Kidney (tissue), 14 donors: ENCODE data around the gene ZNF398. TPM values are rescaled to one million over a fixed set of nuclear protein-coding genes. Genes with fewer than 3 reads are reported as not detected.

Source experiments
- DNase-seq, 5 donors: peaks; one replicate each; pipeline ENCODE4 v3.0.0-alpha.2; 2013 to 2020
- FAIRE-seq: peaks from 2 replicates; lab custom pipeline; 2012; peaks lifted over from hg19 to GRCh38; lab: Jason Lieb, UNC
- H3K27ac ChIP-seq, 2 donors: one replicate each; pipeline ENCODE4 v1.7.0; 2013; ENCODE audit warnings: low read depth in 2 of 2, low read length in 2 of 2, inconsistent platforms in 1 of 2
- H3K27me3 ChIP-seq: one replicate; pipeline ENCODE4 v1.7.1; 2013; ENCODE audit warnings: low read length, inconsistent platforms; ENCODE audit not compliant: control insufficient read depth, insufficient read depth
- H3K36me3 ChIP-seq, 3 donors: one replicate each; pipeline versions ENCODE4 v1.7.0 to v1.7.1; 2013; ENCODE audit warnings: low read length in 3 of 3, control low read depth in 1 of 3, inconsistent platforms in 1 of 3; ENCODE audit not compliant: insufficient read depth in 3 of 3, control insufficient read depth in 2 of 3
- H3K4me1 ChIP-seq, 3 donors: one replicate each; pipeline versions ENCODE4 v1.7.0 to v1.7.1; 2013; ENCODE audit warnings: low read length in 3 of 3, inconsistent platforms in 1 of 3, low read depth in 1 of 3; ENCODE audit not compliant: control insufficient read depth in 2 of 3, insufficient read depth in 2 of 3
- H3K4me3 ChIP-seq, 3 donors: one replicate each; pipeline versions ENCODE4 v1.7.0 to v1.8.1; 2013; ENCODE audit warnings: low read length in 3 of 3, control low read depth in 1 of 3, inconsistent platforms in 1 of 3
- H3K9ac ChIP-seq, 3 donors: one replicate each; pipeline versions ENCODE4 v1.7.0 to v1.7.1; 2013; ENCODE audit warnings: low read length in 3 of 3, control low read depth in 1 of 3, inconsistent platforms in 1 of 3
- H3K9me3 ChIP-seq, 3 donors: one replicate each; pipeline versions ENCODE4 v1.7.0 to v1.7.1; 2013; ENCODE audit warnings: low read length in 3 of 3, control low read depth in 1 of 3, inconsistent platforms in 1 of 3; ENCODE audit not compliant: control insufficient read depth in 2 of 3, insufficient read depth in 1 of 3
- intact Hi-C: fragments of 100-400 bp; cut with DNase I; formaldehyde crosslinking; loops from one replicate; pipeline ENCODE4 v1.11.1; 2022
- polyA plus RNA-seq: library from polyadenylated mRNA; stranded (reverse); fragments of 350-450 nt; fragmentation: Illumina TruSeq; extraction: RNeasy Lipid Tissue Mini Kit (QIAGEN cat#74804); gene quantifications from one replicate; pipeline ENCODE4 v1.2.3, GENCODE V29; 2014; ENCODE audit warnings: low read depth, low replicate concordance; ENCODE audit not compliant: insufficient read depth
- total RNA-seq: library from RNA; stranded (reverse); fragmentation: NEBNext Ultra II Directional; extraction: Animal tissue kit (Norgen Biotek cat#: 25700); gene quantifications from one replicate; pipeline ENCODE4 v1.2.1, GENCODE V29; 2021
- TF ChIP-seq, protein P1 (sequence below): IDR thresholded peaks from 3 replicates; pipeline ENCODE4 v1.5.1; 2012; ENCODE audit warnings: mild to moderate bottlenecking, moderate library complexity, borderline replicate concordance; ENCODE audit not compliant: insufficient read depth; ENCODE audit errors: extremely low read depth
- donor health status: control.
- donor health status: control.
- donor health status: control.
- donor health status: control.
- donor health status: control.
- donor health status: DM: yes; HTN: yes; CAD: no.
- donor health status: Normal renal cell carcinoma (clear cell type).

Gene ZNF398
- total and polyA plus RNA-seq, 2 donors from 2014 or later, result 3.2 to 12.6 TPM

DNA sequence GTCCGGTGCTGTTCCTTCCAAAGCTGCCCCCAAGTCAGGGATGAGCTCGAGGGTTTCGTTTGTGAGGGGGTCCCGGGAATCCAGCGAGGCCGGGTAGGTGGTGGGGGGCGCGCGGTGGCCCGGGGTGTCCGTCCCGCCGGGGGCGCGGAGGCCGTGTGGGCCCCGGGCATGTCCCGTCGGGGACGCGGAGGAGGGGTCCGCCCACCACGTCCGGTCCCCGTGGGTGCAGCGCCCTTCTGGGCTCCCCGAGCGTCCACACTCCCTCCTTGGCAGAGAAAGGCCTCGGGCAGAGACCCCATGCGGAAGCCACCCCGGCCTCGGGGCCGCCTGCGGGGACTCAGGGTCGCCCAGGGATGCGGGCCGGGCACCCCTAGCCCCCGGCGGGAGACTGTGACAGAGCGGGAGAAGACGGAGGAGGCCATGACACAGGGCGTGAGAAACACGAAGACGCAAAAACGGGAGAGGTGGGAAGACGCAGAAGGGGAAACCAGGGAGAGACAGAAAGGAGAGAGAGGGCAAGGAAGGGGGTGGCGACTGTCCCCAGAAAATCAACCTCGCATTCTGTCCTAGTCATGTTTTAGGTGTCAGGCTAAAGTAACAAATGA is 20.5 kb upstream of the ZNF398 start:
- Histone ChIP-seq H3K9ac (peak overlapping the region; percentile 93 to 98 (median 98)), H3K9me3 (peaks cover 0 to 6% (median 0%) of the 10 kb centered on the region in 3 donors), H3K36me3 (peaks cover 0 to 5% (median 0%) of the 10 kb centered on the region in 3 donors), H3K4me3 (peak overlapping the region; percentile 88 to 99 (median 98)), H3K27ac (peak overlapping the region; percentile 95 to 98), H3K27me3 (no peaks in the 10 kb centered on the region), H3K4me1 (peaks cover 0 to 6% (median 5%) of the 10 kb centered on the region in 3 donors)
- no peak for FAIRE-seq
- TF ChIP-seq, protein P1, sequence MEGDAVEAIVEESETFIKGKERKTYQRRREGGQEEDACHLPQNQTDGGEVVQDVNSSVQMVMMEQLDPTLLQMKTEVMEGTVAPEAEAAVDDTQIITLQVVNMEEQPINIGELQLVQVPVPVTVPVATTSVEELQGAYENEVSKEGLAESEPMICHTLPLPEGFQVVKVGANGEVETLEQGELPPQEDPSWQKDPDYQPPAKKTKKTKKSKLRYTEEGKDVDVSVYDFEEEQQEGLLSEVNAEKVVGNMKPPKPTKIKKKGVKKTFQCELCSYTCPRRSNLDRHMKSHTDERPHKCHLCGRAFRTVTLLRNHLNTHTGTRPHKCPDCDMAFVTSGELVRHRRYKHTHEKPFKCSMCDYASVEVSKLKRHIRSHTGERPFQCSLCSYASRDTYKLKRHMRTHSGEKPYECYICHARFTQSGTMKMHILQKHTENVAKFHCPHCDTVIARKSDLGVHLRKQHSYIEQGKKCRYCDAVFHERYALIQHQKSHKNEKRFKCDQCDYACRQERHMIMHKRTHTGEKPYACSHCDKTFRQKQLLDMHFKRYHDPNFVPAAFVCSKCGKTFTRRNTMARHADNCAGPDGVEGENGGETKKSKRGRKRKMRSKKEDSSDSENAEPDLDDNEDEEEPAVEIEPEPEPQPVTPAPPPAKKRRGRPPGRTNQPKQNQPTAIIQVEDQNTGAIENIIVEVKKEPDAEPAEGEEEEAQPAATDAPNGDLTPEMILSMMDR, result no peak
- intact Hi-C loops, result no loop called here
- DNase-seq, result peak in 4 of 5 donors; percentile 53 to 86 (median 66)

DNA sequence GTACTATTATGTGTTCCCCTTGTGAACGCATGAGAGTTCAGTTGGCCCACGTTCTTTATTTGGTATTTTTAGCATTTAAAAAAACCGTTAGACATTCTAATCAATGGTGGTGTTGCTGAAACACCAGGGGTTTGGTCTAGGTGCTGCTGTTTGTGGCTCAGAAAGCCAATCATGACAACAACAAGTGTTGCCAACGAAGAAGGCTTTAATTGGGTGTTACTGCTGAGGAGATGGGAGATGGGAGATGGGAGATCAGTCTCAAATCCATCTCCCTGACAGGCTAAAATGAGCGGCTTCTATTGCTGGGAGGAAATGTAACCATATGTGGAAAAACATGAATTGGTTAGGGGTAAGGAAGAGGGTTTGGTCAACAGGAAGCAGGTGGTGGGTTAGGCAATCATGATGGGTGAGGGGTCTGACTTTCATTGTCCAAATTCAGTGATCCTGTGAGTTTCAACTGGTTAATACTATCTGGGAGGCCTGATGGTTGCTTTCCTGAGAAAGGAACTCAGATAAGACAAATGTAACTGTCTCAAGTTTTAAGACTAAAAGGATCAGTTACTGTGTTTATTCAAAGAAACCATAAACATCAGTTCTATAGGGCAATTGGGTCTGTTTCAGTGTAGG is 16.6 kb upstream of the ZNF398 start:
- H3K9me3 ChIP-seq, result peaks cover 0 to 6% (median 0%) of the 10 kb centered on the region in 3 donors
- no peaks in the 10 kb centered on the region for H3K27me3 ChIP-seq
- H3K27ac ChIP-seq, result no peak overlapping the region
- no peak overlapping the region for H3K9ac ChIP-seq
- no peaks in the 10 kb centered on the region for H3K4me1 ChIP-seq
- H3K36me3 ChIP-seq, result peaks cover 0 to 5% (median 0%) of the 10 kb centered on the region in 3 donors
- TF ChIP-seq, protein P1, result no peak
- DNase-seq (no peak), FAIRE-seq (no peak)
- H3K4me3 ChIP-seq, result no peak overlapping the region
- intact Hi-C loops, result no loop called here

DNA sequence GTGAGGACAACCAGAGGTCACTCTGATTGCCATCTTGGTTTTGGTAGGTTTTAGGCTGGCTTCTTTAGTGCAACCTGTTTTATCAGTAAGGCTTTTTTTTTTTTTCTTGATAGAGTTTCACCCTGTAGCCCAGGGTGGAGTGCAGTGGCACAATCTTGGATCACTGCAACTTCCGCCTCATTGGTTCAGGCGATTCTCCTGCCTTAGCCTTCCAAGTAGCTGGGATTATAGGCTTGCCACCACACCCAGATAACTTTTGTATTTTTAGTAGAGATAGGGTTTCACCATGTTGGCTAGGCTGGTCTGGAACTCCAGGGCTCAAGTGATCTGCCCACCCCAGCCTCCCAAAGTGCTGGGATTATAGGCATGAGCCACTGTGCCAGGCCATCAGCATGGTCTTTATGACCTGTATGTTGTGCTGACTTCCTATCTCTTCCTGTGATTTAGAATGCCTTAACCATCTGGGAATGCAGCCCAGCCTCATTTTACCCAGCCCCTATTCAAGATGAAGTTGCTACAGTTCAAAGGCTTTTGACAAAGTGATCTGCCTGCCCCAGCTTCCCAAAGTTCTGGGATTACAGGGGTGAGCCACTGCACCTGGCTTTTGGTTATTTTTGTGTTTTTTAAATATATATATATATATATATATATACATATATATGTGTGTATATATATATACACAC is 14.1 kb upstream of the ZNF398 start:
- Histone ChIP-seq H3K27ac (no peak overlapping the region), H3K4me3 (no peak overlapping the region), H3K9me3 (peaks cover 0 to 6% (median 0%) of the 10 kb centered on the region in 3 donors), H3K9ac (no peak overlapping the region), H3K36me3 (peaks cover 0 to 5% (median 0%) of the 10 kb centered on the region in 3 donors), H3K27me3 (no peaks in the 10 kb centered on the region), H3K4me1 (no peaks in the 10 kb centered on the region)
- TF ChIP-seq, protein P1, result no peak
- FAIRE-seq (no peak), DNase-seq (no peak)
- intact Hi-C loops, result no loop called here
